Globus pallidus (tissue), 1 donor: ENCODE measurements around the gene ETFA.
A peak's percentile ranks its signal among the peaks of the same experiment; 100 is the strongest.
"Not testable (repeated sequence)": the region's sequence is repeated elsewhere in the genome, so short reads cannot be mapped to it uniquely, and the experiment has no call there.

ENCODE experiments used
- DNase-seq: peaks from one replicate; pipeline ENCODE4 v3.0.0-alpha.2; 2015; ENCODE audit warnings: low spot score

ETFA gene

GRCh38 chr15:76270876-76271275 lies 40.4 kb downstream of the ETFA start:
- no peak for DNase-seq

GRCh38 chr15:76267077-76267476 lies 44.2 kb downstream of the ETFA start:
- DNase-seq: no peak

GRCh38 chr15:76265769-76266168 lies 45.5 kb downstream of the ETFA start:
- not testable (repeated sequence) for DNase-seq

- DNase-seq: no peak
Measured at GRCh38 chr15:76260246-76260938, 50.9 kb downstream of the ETFA start.

- no peak for DNase-seq
Measured at GRCh38 chr15:76259392-76259791, 51.9 kb downstream of the ETFA start.

GRCh38 chr15:76258460-76258859 lies 52.8 kb downstream of the ETFA start:
- DNase-seq: no peak

- DNase-seq: no peak
Measured at GRCh38 chr15:76253691-76254473, 57.4 kb downstream of the ETFA start.

GRCh38 chr15:76252249-76252648 lies 59.0 kb downstream of the ETFA start:
- no peak for DNase-seq

GRCh38 chr15:76251717-76252116 lies 59.6 kb downstream of the ETFA start:
- DNase-seq: no peak

- no peak for DNase-seq
Measured at GRCh38 chr15:76245072-76245610, 66.1 kb downstream of the ETFA start.

- no peak for DNase-seq
Measured at GRCh38 chr15:76239786-76240185, 71.5 kb downstream of the ETFA start.

- DNase-seq: peak; percentile 9
Measured at GRCh38 chr15:76236350-76236749, 74.9 kb downstream of the ETFA start.

- DNase-seq: peak; percentile 24
Measured at GRCh38 chr15:76235186-76235826, 76.0 kb downstream of the ETFA start.

- DNase-seq: no peak
Measured at GRCh38 chr15:76234337-76234889, 76.9 kb downstream of the ETFA start.

- no peak for DNase-seq
Measured at GRCh38 chr15:76233921-76234320, 77.3 kb downstream of the ETFA start.

GRCh38 chr15:76229266-76229665 lies 82.0 kb downstream of the ETFA start:
- no peak for DNase-seq

GRCh38 chr15:76223521-76223920 lies 87.7 kb downstream of the ETFA start:
- no peak for DNase-seq

- no peak for DNase-seq
Measured at GRCh38 chr15:76222159-76222558, 89.1 kb downstream of the ETFA start.

- DNase-seq: no peak
Measured at GRCh38 chr15:76221085-76221767, 90.0 kb downstream of the ETFA start.

GRCh38 chr15:76217882-76218217 lies 93.4 kb downstream of the ETFA start:
- DNase-seq: no peak

- no peak for DNase-seq
Measured at GRCh38 chr15:76217029-76217881, 94.0 kb downstream of the ETFA start.
